ENCODE measurements around the gene RGSL1.

Gene RGSL1

GRCh38 chr1:182457844-182458243 is 7.9 kb downstream of the RGSL1 start:
- no peaks in the 10 kb centered on the region for H3K36me3 ChIP-seq (ENCODE audit: control insufficient read depth, low read length)
- TF ChIP-seq EZH2phosphoT487 (IDR thresholded peaks at IDR 0.05; ENCODE audit: borderline replicate concordance, low read length) (no peak), CTCF (IDR thresholded peaks at IDR 0.05; ENCODE audit: low read depth, low read length, poor library complexity, severe bottlenecking) (no peak)
- H3K79me2 ChIP-seq (ENCODE audit: control insufficient read depth, low read length) = no peaks in the 10 kb centered on the region
- no peak overlapping the region for H3K4me2 ChIP-seq (ENCODE audit: low read length)
- no peak overlapping the region for H3K27ac ChIP-seq (ENCODE audit: low read depth, low read length)
- no peaks in the 10 kb centered on the region for H4K20me1 ChIP-seq (ENCODE audit: control insufficient read depth, insufficient read depth, low read depth, low read length)
- H3F3A ChIP-seq (ENCODE audit: control insufficient read depth, insufficient read depth) = no peaks in the 10 kb centered on the region
- 0 out of 2 replicates have a peak, but pooled peaks cover 10% of the 10 kb centered on the region for H3K27me3 ChIP-seq (ENCODE audit: control insufficient read depth, low read length)
- H3K9me3 ChIP-seq (ENCODE audit: control insufficient read depth, insufficient read depth, low read length) = no peaks in the 10 kb centered on the region
- no peaks in the 10 kb centered on the region for H3K4me1 ChIP-seq (ENCODE audit: control insufficient read depth, low read length)
- no peaks in the 10 kb centered on the region for H3K9me2 ChIP-seq (replicated peaks; ENCODE audit: control insufficient read depth, low read length)
- H3K4me3 ChIP-seq (ENCODE audit: low read length) = no peak overlapping the region

- H3K9me3 ChIP-seq (ENCODE audit: control insufficient read depth, insufficient read depth, low read length) = no peaks in the 10 kb centered on the region
These were observed 10.0 kb downstream of the RGSL1 start for GRCh38 chr1:182459949-182460348.

GRCh38 chr1:182460550-182460951 is 10.6 kb downstream of the RGSL1 start:
- no peaks in the 10 kb centered on the region for H4K20me1 ChIP-seq (ENCODE audit: control insufficient read depth, insufficient read depth, low read depth, low read length)
- no peak overlapping the region for H3K4me3 ChIP-seq (ENCODE audit: low read length)
- H3K4me2 ChIP-seq (ENCODE audit: low read length) = no peak overlapping the region
- H3K9me2 ChIP-seq (replicated peaks; ENCODE audit: control insufficient read depth, low read length) = no peaks in the 10 kb centered on the region
- no peak overlapping the region for H3K27ac ChIP-seq (ENCODE audit: low read depth, low read length)
- no peaks in the 10 kb centered on the region for H3K36me3 ChIP-seq (ENCODE audit: control insufficient read depth, low read length)
- TF ChIP-seq EZH2phosphoT487 (IDR thresholded peaks at IDR 0.05; ENCODE audit: borderline replicate concordance, low read length) (no peak), CTCF (IDR thresholded peaks at IDR 0.05; ENCODE audit: low read depth, low read length, poor library complexity, severe bottlenecking) (no peak)
- no peaks in the 10 kb centered on the region for H3F3A ChIP-seq (ENCODE audit: control insufficient read depth, insufficient read depth)
- no peaks in the 10 kb centered on the region for H3K4me1 ChIP-seq (ENCODE audit: control insufficient read depth, low read length)
- no peaks in the 10 kb centered on the region for H3K9me3 ChIP-seq (ENCODE audit: control insufficient read depth, insufficient read depth, low read length)
- 0 out of 2 replicates have a peak, but pooled peaks cover 6% of the 10 kb centered on the region for H3K27me3 ChIP-seq (ENCODE audit: control insufficient read depth, low read length)
- H3K79me2 ChIP-seq (ENCODE audit: control insufficient read depth, low read length) = no peaks in the 10 kb centered on the region

More at GRCh38 chr1:182459949-182460348, 10.0 kb downstream of the RGSL1 start:
- Histone ChIP-seq H4K20me1 (ENCODE audit: control insufficient read depth, insufficient read depth, low read depth, low read length) (no peaks in the 10 kb centered on the region), H3K36me3 (ENCODE audit: control insufficient read depth, low read length) (no peaks in the 10 kb centered on the region), H3K27ac (ENCODE audit: low read depth, low read length) (no peak overlapping the region), H3K4me1 (ENCODE audit: control insufficient read depth, low read length) (no peaks in the 10 kb centered on the region), H3F3A (ENCODE audit: control insufficient read depth, insufficient read depth) (no peaks in the 10 kb centered on the region), H3K9me2 (replicated peaks; ENCODE audit: control insufficient read depth, low read length) (no peaks in the 10 kb centered on the region), H3K27me3 (ENCODE audit: control insufficient read depth, low read length) (0 out of 2 replicates have a peak, but pooled peaks cover 6% of the 10 kb centered on the region), H3K4me3 (ENCODE audit: low read length) (no peak overlapping the region), H3K79me2 (ENCODE audit: control insufficient read depth, low read length) (no peaks in the 10 kb centered on the region), H3K4me2 (ENCODE audit: low read length) (no peak overlapping the region)
- no peak for TF ChIP-seq EZH2phosphoT487 (IDR thresholded peaks at IDR 0.05; ENCODE audit: borderline replicate concordance, low read length)
- no peak for TF ChIP-seq CTCF (IDR thresholded peaks at IDR 0.05; ENCODE audit: low read depth, low read length, poor library complexity, severe bottlenecking)
